Astrocyte (in vitro differentiated cells and primary cell): ENCODE results near the gene EMC10. TPM values are rescaled to one million over a fixed set of nuclear protein-coding genes. Genes with fewer than 3 reads are reported as not detected.

ENCODE experiments used
- DNase-seq: peaks from one replicate; pipeline ENCODE4 v3.0.0-alpha.2; 2010; ENCODE audit warnings: low read depth
- FAIRE-seq: peaks from 2 replicates; lab custom pipeline; 2011; peaks lifted over from hg19 to GRCh38; lab: Jason Lieb, UNC
- H2AFZ ChIP-seq: 2 replicates; pipeline ENCODE4 v1.6.0; 2012; ENCODE audit warnings: low read depth, low read length, inconsistent platforms
- H3K27ac ChIP-seq: 2 replicates; pipeline ENCODE4 v1.5.1; 2011; ENCODE audit warnings: low read depth, low read length, inconsistent platforms
- H3K27me3 ChIP-seq: 2 replicates; pipeline ENCODE4 v1.6.0; 2011; ENCODE audit warnings: low read length, inconsistent platforms; ENCODE audit not compliant: insufficient read depth
- H3K36me3 ChIP-seq: 2 replicates; pipeline ENCODE4 v1.5.1; 2011; ENCODE audit warnings: low read length, inconsistent platforms; ENCODE audit not compliant: insufficient read depth
- H3K4me1 ChIP-seq: 2 replicates; pipeline ENCODE4 v1.5.1; 2011; ENCODE audit warnings: low read length, inconsistent platforms; ENCODE audit not compliant: insufficient read depth
- H3K4me2 ChIP-seq: 2 replicates; pipeline ENCODE4 v1.6.0; 2012; ENCODE audit warnings: low read length, inconsistent platforms
- H3K4me3 ChIP-seq: 2 replicates; pipeline ENCODE4 v1.5.1; 2011; ENCODE audit warnings: low read depth, mild to moderate bottlenecking, low read length, inconsistent platforms; ENCODE audit not compliant: insufficient read depth
- H3K79me2 ChIP-seq: 2 replicates; pipeline ENCODE4 v1.6.0; 2012; ENCODE audit warnings: mild to moderate bottlenecking, low read length, inconsistent platforms; ENCODE audit not compliant: insufficient read depth
- H3K9ac ChIP-seq: 2 replicates; pipeline ENCODE4 v1.6.0; 2012; ENCODE audit warnings: mild to moderate bottlenecking, low read length, inconsistent platforms
- H3K9me3 ChIP-seq: 2 replicates; pipeline ENCODE4 v1.5.1; 2012; ENCODE audit warnings: low read depth, mild to moderate bottlenecking, low read length, inconsistent platforms; ENCODE audit not compliant: insufficient read depth
- H4K20me1 ChIP-seq: 2 replicates; pipeline ENCODE4 v1.6.0; 2012; ENCODE audit warnings: low read length, inconsistent platforms; ENCODE audit not compliant: insufficient read depth
- H3K27ac Mint-ChIP-seq: one replicate; pipeline ENCODE4 v1.8.0; 2021; ENCODE audit warnings: mild to moderate bottlenecking, mixed read lengths; ENCODE audit not compliant: unreplicated experiment
- H3K27me3 Mint-ChIP-seq: one replicate; pipeline ENCODE4 v1.8.0; 2021; ENCODE audit warnings: low read depth, mixed read lengths; ENCODE audit not compliant: unreplicated experiment
- H3K36me3 Mint-ChIP-seq: one replicate; pipeline ENCODE4 v1.8.0; 2021; ENCODE audit warnings: low read depth, mixed read lengths; ENCODE audit not compliant: unreplicated experiment
- H3K4me1 Mint-ChIP-seq: one replicate; pipeline ENCODE4 v1.8.0; 2021; ENCODE audit warnings: low read depth, mixed read lengths; ENCODE audit not compliant: unreplicated experiment
- H3K4me3 Mint-ChIP-seq: one replicate; pipeline ENCODE4 v1.8.0; 2021; ENCODE audit warnings: mild to moderate bottlenecking, moderate library complexity, mixed read lengths; ENCODE audit not compliant: unreplicated experiment
- H3K9me3 Mint-ChIP-seq: one replicate; pipeline ENCODE4 v1.8.0; 2021; ENCODE audit warnings: mild to moderate bottlenecking, mixed read lengths; ENCODE audit not compliant: unreplicated experiment
- EZH2 ChIP-seq: IDR thresholded peaks from 2 replicates; pipeline ENCODE4 v1.6.1; 2012; ENCODE audit warnings: mild to moderate bottlenecking, low read length, inconsistent platforms; ENCODE audit not compliant: insufficient read depth
- total RNA-seq: library from RNA; stranded (reverse); gene quantifications from 2 replicates; pipeline ENCODE4 v1.2.1, GENCODE V29; 2021
- TF ChIP-seq, protein P1 (sequence below): IDR thresholded peaks from 2 replicates; pipeline ENCODE4 v1.5.1; 2011; ENCODE audit warnings: low read depth, mild to moderate bottlenecking, inconsistent platforms, low read length, moderate library complexity; ENCODE audit not compliant: insufficient read depth

The EMC10 gene
- total RNA-seq, 1 donor from 2014 or later: not detected

DNA sequence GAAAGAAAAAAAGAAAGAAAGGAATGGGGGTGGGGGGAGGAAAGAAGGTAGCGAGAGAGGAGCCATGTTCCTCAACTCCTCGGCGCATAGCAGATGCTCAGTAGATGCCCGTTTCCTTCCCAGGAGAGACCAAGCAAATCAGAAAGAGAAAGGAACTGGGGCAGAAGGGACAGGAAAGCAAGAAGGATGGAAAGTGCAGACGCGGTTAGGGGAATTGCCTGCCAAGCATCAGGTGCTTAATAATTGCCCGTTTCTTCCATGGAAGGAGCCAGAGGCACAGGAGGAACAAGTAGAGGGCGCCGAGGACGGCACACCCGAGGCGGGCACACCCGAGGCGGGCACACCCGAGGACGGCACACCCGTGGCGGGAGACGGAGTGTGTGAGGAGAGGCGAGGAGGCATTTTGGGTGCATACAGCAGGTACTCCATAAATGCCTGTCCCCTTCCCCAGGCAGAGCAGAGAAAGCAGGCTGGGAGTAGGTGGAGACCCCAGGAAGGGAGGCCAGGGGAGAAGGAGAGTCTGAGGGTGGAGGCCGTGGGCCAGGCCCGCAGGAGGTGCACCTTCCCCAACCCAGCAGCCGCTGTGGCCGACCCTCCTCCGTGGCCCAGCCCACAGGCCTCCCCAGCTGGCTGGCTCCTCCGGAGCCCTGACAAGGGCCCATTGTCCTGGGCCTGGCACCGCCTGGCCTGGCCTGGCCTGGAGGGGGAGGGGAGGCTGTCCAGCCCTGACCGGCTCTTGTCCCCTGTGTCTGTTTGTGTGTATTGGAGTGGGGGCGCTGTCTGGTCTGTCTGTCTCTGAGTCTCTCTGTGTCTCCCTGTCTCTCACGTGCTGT is 20.1 kb downstream of the EMC10 start:
- peaks cover 25% of the 10 kb centered on the region for H3K9me3 Mint-ChIP-seq

GRCh38 chr19:50497022-50497405 is 20.7 kb downstream of the EMC10 start:
- H3K36me3 ChIP-seq: no peaks in the 10 kb centered on the region
- no peak overlapping the region for H3K9ac ChIP-seq
- Mint-ChIP-seq H3K27ac (no peak overlapping the region), H3K4me1 (no peaks in the 10 kb centered on the region), H3K27me3 (no peaks in the 10 kb centered on the region), H3K4me3 (no peak overlapping the region), H3K9me3 (peaks cover 19% of the 10 kb centered on the region), H3K36me3 (no peaks in the 10 kb centered on the region)
- H3K4me3 ChIP-seq: no peak overlapping the region
- DNase-seq (no peak), FAIRE-seq (no peak)
- H3K9me3 ChIP-seq: no peaks in the 10 kb centered on the region
- H4K20me1 ChIP-seq: no peaks in the 10 kb centered on the region
- no peaks in the 10 kb centered on the region for H3K79me2 ChIP-seq
- no peak overlapping the region for H3K27ac ChIP-seq
- no peaks in the 10 kb centered on the region for H3K4me1 ChIP-seq
- no peak overlapping the region for H3K4me2 ChIP-seq
- TF ChIP-seq EZH2: no peak
- TF ChIP-seq, protein P1, sequence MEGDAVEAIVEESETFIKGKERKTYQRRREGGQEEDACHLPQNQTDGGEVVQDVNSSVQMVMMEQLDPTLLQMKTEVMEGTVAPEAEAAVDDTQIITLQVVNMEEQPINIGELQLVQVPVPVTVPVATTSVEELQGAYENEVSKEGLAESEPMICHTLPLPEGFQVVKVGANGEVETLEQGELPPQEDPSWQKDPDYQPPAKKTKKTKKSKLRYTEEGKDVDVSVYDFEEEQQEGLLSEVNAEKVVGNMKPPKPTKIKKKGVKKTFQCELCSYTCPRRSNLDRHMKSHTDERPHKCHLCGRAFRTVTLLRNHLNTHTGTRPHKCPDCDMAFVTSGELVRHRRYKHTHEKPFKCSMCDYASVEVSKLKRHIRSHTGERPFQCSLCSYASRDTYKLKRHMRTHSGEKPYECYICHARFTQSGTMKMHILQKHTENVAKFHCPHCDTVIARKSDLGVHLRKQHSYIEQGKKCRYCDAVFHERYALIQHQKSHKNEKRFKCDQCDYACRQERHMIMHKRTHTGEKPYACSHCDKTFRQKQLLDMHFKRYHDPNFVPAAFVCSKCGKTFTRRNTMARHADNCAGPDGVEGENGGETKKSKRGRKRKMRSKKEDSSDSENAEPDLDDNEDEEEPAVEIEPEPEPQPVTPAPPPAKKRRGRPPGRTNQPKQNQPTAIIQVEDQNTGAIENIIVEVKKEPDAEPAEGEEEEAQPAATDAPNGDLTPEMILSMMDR: no peak
- H2AFZ ChIP-seq: no peak overlapping the region
- H3K27me3 ChIP-seq: peaks cover 9% of the 10 kb centered on the region

More for the DNA sequence above, 20.1 kb downstream of the EMC10 start:
- Histone ChIP-seq H3K9me3 (no peaks in the 10 kb centered on the region), H3K27me3 (peaks cover 14% of the 10 kb centered on the region), H4K20me1 (peaks cover 4% of the 10 kb centered on the region), H3K4me2 (no peak overlapping the region), H2AFZ (no peak overlapping the region), H3K4me3 (no peak overlapping the region), H3K9ac (no peak overlapping the region), H3K27ac (no peak overlapping the region), H3K36me3 (no peaks in the 10 kb centered on the region), H3K4me1 (no peaks in the 10 kb centered on the region), H3K79me2 (no peaks in the 10 kb centered on the region)
- H3K27me3 Mint-ChIP-seq: no peaks in the 10 kb centered on the region
- TF ChIP-seq EZH2: no peak
- TF ChIP-seq, protein P1: no peak
- H3K4me3 Mint-ChIP-seq: no peak overlapping the region
- no peaks in the 10 kb centered on the region for H3K36me3 Mint-ChIP-seq
- FAIRE-seq: no peak
- no peak overlapping the region for H3K27ac Mint-ChIP-seq
- DNase-seq: no peak
- no peaks in the 10 kb centered on the region for H3K4me1 Mint-ChIP-seq
